ENCODE measurements around the gene CLCNKB. TPM values are rescaled to one million over a fixed set of nuclear protein-coding genes. Genes with fewer than 3 reads are reported as not detected.
A peak's percentile ranks its signal among the peaks of the same experiment; 100 is the strongest.

Gene CLCNKB
- total and polyA plus RNA-seq, 2 of the 13 experiments (the other 11 are each of a cell fraction or from before 2014, with no cell fraction given) = 0.04 TPM; not detected in 1

GRCh38 chr1:16094453-16095158, 51.0 kb downstream of the CLCNKB start (continued):
- TF ChIP-seq ZBTB34 (CRISPR knock-in tag; IDR thresholded peaks at IDR 0.05) (no peak), ZEB1 (IDR thresholded peaks at IDR 0.05; ENCODE audit: insufficient replicate concordance, low read depth) (no peak), ZNF629 (CRISPR knock-in tag; conservative IDR thresholded peaks at IDR 0.05) (peak; percentile 44; the same call in 1 of the 2 replicates)

DNA sequence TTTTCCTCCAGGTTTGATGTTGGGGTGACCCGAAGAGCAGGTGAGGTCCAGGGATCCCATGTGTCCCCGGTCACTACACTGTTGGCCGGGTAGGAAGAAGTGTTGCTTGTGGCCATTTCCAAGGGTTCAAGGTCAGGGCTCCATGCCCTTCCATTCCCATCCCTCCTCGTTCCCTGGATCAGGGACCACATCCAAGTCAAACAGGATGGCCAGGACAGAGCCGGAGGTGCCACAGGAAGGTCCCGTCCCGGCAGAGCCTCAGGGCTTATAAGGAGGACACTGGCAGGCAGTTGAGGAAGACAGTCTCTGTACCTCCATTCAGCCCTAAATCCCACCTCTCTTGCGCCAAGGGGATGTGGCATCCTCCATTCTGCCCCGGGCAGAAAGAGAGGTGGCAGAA, 51.9 kb downstream of the CLCNKB start:
- Histone ChIP-seq H3K4me1 (ENCODE audit: insufficient read depth, low read length) (peaks cover 58% of the 10 kb centered on the region), H3K36me3 (replicated peaks in 1 of 2; ENCODE audit: control insufficient read depth in 1 of 2, insufficient read depth in 2 of 2, low read length in 2 of 2) (no peaks in the 10 kb centered on the region), H4K20me1 (ENCODE audit: insufficient read depth, low read length) (no peaks in the 10 kb centered on the region), H3K27me3 (ENCODE audit: control insufficient read depth in 1 of 2, insufficient read depth in 2 of 2, low read length in 2 of 2) (peaks cover 0 to 55% of the 10 kb centered on the region in 2 experiments; a peak in 4 of 5 replicates), H3K9me3 (ENCODE audit: low read length) (no peaks in the 10 kb centered on the region), H3K79me2 (ENCODE audit: insufficient read depth, low read length) (no peaks in the 10 kb centered on the region), H3K4me2 (ENCODE audit: low read depth, low read length) (no peak overlapping the region), H3K4me3 (replicated peaks in 1 of 3; ENCODE audit: insufficient read depth in 1 of 3, low read depth in 2 of 3, low read length in 3 of 3) (no peak overlapping the region), H2AFZ (ENCODE audit: low read length) (no peak overlapping the region), H3K9ac (ENCODE audit: insufficient read depth, low read depth, low read length) (no peak overlapping the region), H3K27ac (ENCODE audit: extremely low read length, insufficient read depth, low read length) (no peak overlapping the region)
- FAIRE-seq (no peak), ATAC-seq (no peak), DNase-seq (ENCODE audit: low spot score) (no peak)
- ChIA-PET POLR2A (no interaction called here), CTCF (ENCODE audit: low intra/inter-chr PET ratio, low total read pairs) (no interaction called here)
- intact Hi-C loops (cut with micrococcal nuclease; ENCODE audit: unreplicated experiment) = no loop called here
- WGBS (ENCODE audit: low lambda C conversion rate) = 22% methylated on average over 9 of the region's 9 CpGs
- BruUV-seq (replicated peaks) = no TSS peak
- TF ChIP-seq PAXIP1 (CRISPR knock-in tag; conservative IDR thresholded peaks at IDR 0.05) (no peak), CREB3 (CRISPR knock-in tag; IDR thresholded peaks at IDR 0.05) (no peak), FLYWCH1 (CRISPR knock-in tag; IDR thresholded peaks at IDR 0.05) (no peak), GATAD2A (CRISPR knock-in tag; IDR thresholded peaks at IDR 0.05) (no peak), RARA (CRISPR knock-in tag; IDR thresholded peaks at IDR 0.05) (peak; percentile 68), PCBP1 (IDR thresholded peaks at IDR 0.05; ENCODE audit: borderline replicate concordance, low read depth, low read length) (no peak), PRPF4 (IDR thresholded peaks at IDR 0.05; ENCODE audit: low read depth, low read length, poor library complexity, severe bottlenecking) (no peak)
- TF ChIP-seq, protein P1, sequence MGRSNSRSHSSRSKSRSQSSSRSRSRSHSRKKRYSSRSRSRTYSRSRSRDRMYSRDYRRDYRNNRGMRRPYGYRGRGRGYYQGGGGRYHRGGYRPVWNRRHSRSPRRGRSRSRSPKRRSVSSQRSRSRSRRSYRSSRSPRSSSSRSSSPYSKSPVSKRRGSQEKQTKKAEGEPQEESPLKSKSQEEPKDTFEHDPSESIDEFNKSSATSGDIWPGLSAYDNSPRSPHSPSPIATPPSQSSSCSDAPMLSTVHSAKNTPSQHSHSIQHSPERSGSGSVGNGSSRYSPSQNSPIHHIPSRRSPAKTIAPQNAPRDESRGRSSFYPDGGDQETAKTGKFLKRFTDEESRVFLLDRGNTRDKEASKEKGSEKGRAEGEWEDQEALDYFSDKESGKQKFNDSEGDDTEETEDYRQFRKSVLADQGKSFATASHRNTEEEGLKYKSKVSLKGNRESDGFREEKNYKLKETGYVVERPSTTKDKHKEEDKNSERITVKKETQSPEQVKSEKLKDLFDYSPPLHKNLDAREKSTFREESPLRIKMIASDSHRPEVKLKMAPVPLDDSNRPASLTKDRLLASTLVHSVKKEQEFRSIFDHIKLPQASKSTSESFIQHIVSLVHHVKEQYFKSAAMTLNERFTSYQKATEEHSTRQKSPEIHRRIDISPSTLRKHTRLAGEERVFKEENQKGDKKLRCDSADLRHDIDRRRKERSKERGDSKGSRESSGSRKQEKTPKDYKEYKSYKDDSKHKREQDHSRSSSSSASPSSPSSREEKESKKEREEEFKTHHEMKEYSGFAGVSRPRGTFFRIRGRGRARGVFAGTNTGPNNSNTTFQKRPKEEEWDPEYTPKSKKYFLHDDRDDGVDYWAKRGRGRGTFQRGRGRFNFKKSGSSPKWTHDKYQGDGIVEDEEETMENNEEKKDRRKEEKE (IDR thresholded peaks at IDR 0.05) = no peak
- in situ Hi-C loops (cut with HindIII; ENCODE audit: extremely low pct_ligation_motif_present, low pct_unique_long_range_greater_than_20kb) = no loop called here

All from HepG2 (cell line).